Measurements from ENCODE around the gene CSAD. TPM values are rescaled to one million over a fixed set of nuclear protein-coding genes. Genes with fewer than 3 reads are reported as not detected.

The CSAD gene
- polyA plus RNA-seq, 1 of the 3 experiments (the other 2 are of a cell fraction): 32.2 TPM

GRCh38 chr12:53201639-53202038 lies 20.9 kb upstream of the CSAD start:
- H3K4me1 ChIP-seq (ENCODE audit: control insufficient read depth in 1 of 2, insufficient read depth in 2 of 2, low read depth in 1 of 2, low read length in 1 of 2): peaks cover 0 to 7% of the 10 kb centered on the region in 2 experiments; a peak in 1 of 4 replicates
- CTCF ChIA-PET: interaction anchor here (1.0 to 9.5 kb wide), 6 partner anchors 10 to 135 kb away, joined by 3 to 181 read pairs (median 8); partner anchors contain the start of gene ITGB7

GRCh38 chr12:53201177-53201541 lies 20.4 kb upstream of the CSAD start:
- Histone ChIP-seq H3F3A (replicated peaks; ENCODE audit: insufficient read depth) (peaks cover 6% of the 10 kb centered on the region), H3K4me2 (no peak overlapping the region), H3K4me3 (ENCODE audit: low read depth in 2 of 2, low read length in 1 of 2) (no peak overlapping the region), H2AFZ (ENCODE audit: low read depth) (no peak overlapping the region), H3K9me3 (no peaks in the 10 kb centered on the region), H3K27me3 (ENCODE audit: insufficient read depth) (no peaks in the 10 kb centered on the region), H3K79me2 (ENCODE audit: insufficient read depth) (no peaks in the 10 kb centered on the region), H4K20me1 (ENCODE audit: insufficient read depth) (no peaks in the 10 kb centered on the region), H3K4me1 (ENCODE audit: control insufficient read depth in 1 of 2, insufficient read depth in 2 of 2, low read depth in 1 of 2, low read length in 1 of 2) (peaks cover 0 to 3% of the 10 kb centered on the region in 2 experiments; a peak in 1 of 4 replicates), H3K36me3 (replicated peaks in 1 of 2; ENCODE audit: control insufficient read depth in 1 of 2, insufficient read depth in 2 of 2, low read length in 1 of 2) (no peaks in the 10 kb centered on the region), H3K9me2 (no peaks in the 10 kb centered on the region), H3K9ac (no peak overlapping the region), H3K27ac (ENCODE audit: low read depth in 2 of 2, low read length in 1 of 2) (peak overlapping the region in 1 of 2 experiments; percentile 46; a peak in 1 of 4 replicates)
- no peak for DNase-seq
- POLR2A ChIA-PET: no interaction called here
- no peak for TF ChIP-seq RXRA (IDR thresholded peaks at IDR 0.05; ENCODE audit: borderline replicate concordance, low read depth)
- TF ChIP-seq POLR2AphosphoS5 (IDR thresholded peaks at IDR 0.05; ENCODE audit: low read depth, low read length): no peak
- no peak for TF ChIP-seq TCF12 (IDR thresholded peaks at IDR 0.05)
- no peak for TF ChIP-seq CTCF (IDR thresholded peaks at IDR 0.05)
- TF ChIP-seq EZH2phosphoT487 (IDR thresholded peaks at IDR 0.05; ENCODE audit: borderline replicate concordance, low read depth): no peak
- no peak for TF ChIP-seq GATA2 (CRISPR knock-in tag; IDR thresholded peaks at IDR 0.05)
- no peak for TF ChIP-seq NFIC (IDR thresholded peaks at IDR 0.05; ENCODE audit: borderline replicate concordance)
- TF ChIP-seq TEAD4 (IDR thresholded peaks at IDR 0.05; ENCODE audit: borderline replicate concordance, insufficient read depth): no peak
- TF ChIP-seq TAF1 (IDR thresholded peaks at IDR 0.05; ENCODE audit: borderline replicate concordance, low read depth, low read length): no peak
- no peak for TF ChIP-seq MEF2A (IDR thresholded peaks at IDR 0.05; ENCODE audit: borderline replicate concordance, low read depth)
- TF ChIP-seq FOXM1 (IDR thresholded peaks at IDR 0.05; ENCODE audit: low read depth): no peak
- no peak for TF ChIP-seq RCOR1 (IDR thresholded peaks at IDR 0.05; ENCODE audit: low read length)
- no peak for TF ChIP-seq FOSL2 (IDR thresholded peaks at IDR 0.05; ENCODE audit: borderline replicate concordance, low read depth)
- TF ChIP-seq CHD2 (IDR thresholded peaks at IDR 0.05; ENCODE audit: low read length, partially characterized antibody): no peak
- CTCF ChIA-PET: interaction anchor here (1.0 to 9.5 kb wide), 6 partner anchors 10 to 135 kb away, joined by 3 to 181 read pairs (median 8); partner anchors contain the start of gene ITGB7
- 95% methylated on average over 1 of the region's 1 CpG for WGBS (ENCODE audit: low lambda C conversion rate)

More at GRCh38 chr12:53201639-53202038, 20.9 kb upstream of the CSAD start:
- no peaks in the 10 kb centered on the region for H4K20me1 ChIP-seq (ENCODE audit: insufficient read depth)
- 89% methylated on average over 4 of the region's 4 CpGs for WGBS (ENCODE audit: low lambda C conversion rate)
- H3K9ac ChIP-seq: no peak overlapping the region
- no peaks in the 10 kb centered on the region for H3K27me3 ChIP-seq (ENCODE audit: insufficient read depth)
- no peak overlapping the region for H3K27ac ChIP-seq (ENCODE audit: low read depth in 2 of 2, low read length in 1 of 2)
- no peak for DNase-seq
- no peaks in the 10 kb centered on the region for H3K9me2 ChIP-seq
- no peaks in the 10 kb centered on the region for H3K36me3 ChIP-seq (replicated peaks in 1 of 2; ENCODE audit: control insufficient read depth in 1 of 2, insufficient read depth in 2 of 2, low read length in 1 of 2)
- POLR2A ChIA-PET: no interaction called here
- H3K4me2 ChIP-seq: no peak overlapping the region
- H3F3A ChIP-seq (replicated peaks; ENCODE audit: insufficient read depth): peaks cover 9% of the 10 kb centered on the region
- no peaks in the 10 kb centered on the region for H3K79me2 ChIP-seq (ENCODE audit: insufficient read depth)
- no peaks in the 10 kb centered on the region for H3K9me3 ChIP-seq
- no peak overlapping the region for H3K4me3 ChIP-seq (ENCODE audit: low read depth in 2 of 2, low read length in 1 of 2)
- H2AFZ ChIP-seq (ENCODE audit: low read depth): no peak overlapping the region
- TF ChIP-seq FOXM1 (IDR thresholded peaks at IDR 0.05; ENCODE audit: low read depth) (no peak), EP300 (IDR thresholded peaks at IDR 0.05; ENCODE audit: borderline replicate concordance in 1 of 2, low read depth in 1 of 2, low read length in 1 of 2) (no peak), SMC3 (IDR thresholded peaks at IDR 0.05; ENCODE audit: low read depth, low read length) (no peak), FOXJ3 (CRISPR knock-in tag; IDR thresholded peaks at IDR 0.05) (no peak)
